Stimulated activated CD4-positive, alpha-beta T cell treated with anti-CD3 and anti-CD28 coated beads, TNF-alpha, amount 100 ng/mL, for 24 hours (primary cell): ENCODE results near the gene AKAP11.
A peak's percentile ranks its signal among the peaks of the same experiment; 100 is the strongest.
"Not testable (repeated sequence)": the region's sequence is repeated elsewhere in the genome, so short reads cannot be mapped to it uniquely, and the experiment has no call there.

ENCODE experiments used
- DNase-seq, 3 experiments: peaks; one replicate each; pipeline ENCODE4 v3.0.0-alpha.2; 2020; ENCODE audit warnings: low read depth in 3 of 3

Gene AKAP11

GRCh38 chr13:42272115-42272803 is at the start of gene AKAP11:
AKAP11 (plus strand) TSS chr13:42272152; CDS start chr13:42286349, 14,197 bp downstream.
- peak in 2 of 3 experiments; percentile 11 to 47 for DNase-seq

DNA sequence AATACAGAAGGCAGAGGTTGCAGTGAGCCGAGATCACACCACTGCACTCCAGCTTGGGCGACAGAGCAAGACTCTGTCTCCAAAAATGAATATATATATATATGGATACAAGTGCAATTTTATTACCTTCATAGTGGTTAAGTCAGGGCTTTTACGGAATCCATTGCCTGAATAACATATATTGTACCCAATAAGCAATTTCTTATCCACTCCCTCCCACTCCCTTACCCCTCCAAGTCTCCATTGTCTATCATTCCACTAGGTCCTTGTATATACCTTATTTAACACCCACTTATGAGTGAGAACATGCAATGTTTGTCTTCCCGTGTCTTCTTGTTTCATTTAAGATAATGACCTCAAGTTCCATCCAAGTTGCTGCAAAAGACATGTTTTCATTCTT is 48.3 kb upstream of the AKAP11 start:
- DNase-seq = no peak

DNA sequence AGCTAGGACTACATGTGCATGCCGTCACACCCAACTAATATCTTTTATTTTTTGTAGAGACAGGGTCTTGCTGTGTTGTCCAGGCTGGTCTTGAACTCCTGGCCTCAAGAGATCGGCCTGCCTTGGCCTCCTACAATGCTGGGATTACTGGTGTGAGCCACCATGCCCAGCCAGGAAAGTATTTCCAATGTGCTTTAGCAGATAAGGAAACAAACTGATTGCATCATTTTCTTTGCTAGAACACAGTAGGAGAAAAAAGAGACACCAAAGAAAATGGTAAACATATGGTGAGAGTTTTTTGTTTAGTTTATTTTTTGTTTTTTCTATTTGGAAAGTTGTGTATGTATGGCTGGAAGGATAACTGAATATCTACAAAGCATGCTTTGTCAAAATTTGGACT is 46.9 kb upstream of the AKAP11 start:
- DNase-seq = no peak

- not testable (repeated sequence) for DNase-seq
Measured at GRCh38 chr13:42226759-42227158, 45.2 kb upstream of the AKAP11 start.

DNA sequence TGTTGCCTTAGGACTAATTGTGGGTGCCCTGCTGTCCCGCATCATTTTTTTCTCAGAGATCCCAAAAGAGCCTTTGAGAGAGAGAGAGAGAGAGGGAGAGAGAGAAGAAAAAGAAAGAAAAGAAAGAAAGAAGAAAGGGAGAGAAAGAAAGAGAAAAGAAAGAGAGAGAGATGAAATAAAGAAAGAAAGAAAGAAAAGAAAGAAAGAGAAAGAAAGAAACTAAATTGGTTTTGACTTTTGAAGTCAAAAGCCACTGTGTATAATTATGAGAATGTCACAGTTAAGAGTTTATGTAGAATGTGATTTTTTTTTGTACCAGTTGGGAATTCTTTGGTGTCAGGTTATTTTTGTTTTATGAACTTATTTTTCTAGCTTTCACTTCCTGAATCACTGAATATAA is 43.4 kb upstream of the AKAP11 start:
- DNase-seq = no peak

DNA sequence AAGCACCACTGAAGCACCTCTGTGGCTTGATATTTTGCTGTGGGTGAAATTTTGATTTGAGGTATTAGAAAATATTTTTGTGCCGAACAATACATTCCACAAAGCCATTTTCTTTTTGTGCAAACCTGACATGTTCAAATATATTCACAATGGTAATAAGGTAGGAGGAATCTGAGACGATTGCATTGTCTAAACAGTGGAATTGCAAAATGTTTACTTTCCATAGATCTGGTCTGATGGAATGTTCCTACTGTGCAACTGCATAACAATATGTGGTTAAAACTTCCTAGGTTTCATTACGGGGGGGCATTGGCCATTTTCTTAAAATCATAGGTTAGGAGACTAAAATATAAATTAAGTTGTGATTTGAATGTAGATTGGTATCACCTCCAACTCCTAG is 42.7 kb upstream of the AKAP11 start:
- DNase-seq = no peak

DNA sequence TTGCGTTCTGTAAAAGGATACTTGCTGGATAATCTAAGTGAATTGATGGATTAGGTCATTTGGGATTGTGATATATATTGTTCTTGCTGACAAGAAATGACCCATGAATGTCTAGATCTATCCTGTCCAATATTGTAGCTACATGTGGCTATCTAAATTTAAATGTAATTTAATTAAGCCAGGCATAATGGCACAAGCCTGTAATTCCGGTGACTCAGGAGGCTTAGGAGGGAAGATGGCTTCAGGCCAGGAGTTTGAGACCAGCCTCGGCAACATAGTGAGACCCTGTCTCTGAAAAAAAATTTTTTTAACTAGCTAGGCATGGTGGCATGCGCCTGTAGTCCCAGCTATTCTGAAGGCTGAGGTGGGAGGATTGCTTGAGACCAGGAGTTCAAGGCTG is 39.3 kb upstream of the AKAP11 start:
- no peak for DNase-seq

DNA sequence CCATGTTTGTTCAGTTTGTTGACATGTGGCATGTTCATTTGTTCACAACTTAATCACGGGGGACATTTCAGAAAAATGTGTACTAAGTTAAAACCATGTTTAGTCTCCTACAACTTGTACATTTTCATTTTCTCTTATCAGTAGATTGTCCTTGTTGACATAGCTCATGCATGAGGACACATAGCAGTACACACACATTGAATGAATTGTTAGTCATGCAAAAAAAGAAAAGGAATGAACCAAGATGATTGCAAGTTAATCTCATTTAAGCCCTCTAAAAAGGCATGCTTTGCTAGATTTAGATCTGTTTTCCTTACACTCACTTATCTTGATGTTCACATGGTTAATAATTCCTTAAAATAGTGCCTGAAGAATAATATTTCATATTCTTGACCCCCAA is 38.2 kb upstream of the AKAP11 start:
- DNase-seq = no peak

- no peak for DNase-seq
Measured at GRCh38 chr13:42239161-42239560, 32.8 kb upstream of the AKAP11 start.

DNA sequence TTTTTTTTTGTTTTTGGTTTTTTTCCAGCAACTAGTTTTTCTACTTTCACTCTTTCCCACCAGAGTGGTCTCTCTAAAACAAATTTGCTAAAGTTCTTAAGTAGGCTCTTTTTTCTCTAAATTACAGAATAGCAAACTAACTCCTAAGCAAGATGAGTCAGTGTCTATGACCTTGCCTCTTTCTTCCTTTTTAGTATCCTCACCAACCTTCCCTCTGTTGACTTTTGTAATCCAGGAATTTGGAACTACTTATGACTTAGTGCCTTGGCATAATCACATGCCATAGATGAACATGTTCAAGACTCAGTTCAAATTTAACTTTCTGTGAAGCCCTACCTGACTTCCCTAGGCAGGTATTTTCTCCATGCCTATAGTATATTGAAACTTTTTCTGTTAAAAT is 32.3 kb upstream of the AKAP11 start:
- DNase-seq = no peak

DNA sequence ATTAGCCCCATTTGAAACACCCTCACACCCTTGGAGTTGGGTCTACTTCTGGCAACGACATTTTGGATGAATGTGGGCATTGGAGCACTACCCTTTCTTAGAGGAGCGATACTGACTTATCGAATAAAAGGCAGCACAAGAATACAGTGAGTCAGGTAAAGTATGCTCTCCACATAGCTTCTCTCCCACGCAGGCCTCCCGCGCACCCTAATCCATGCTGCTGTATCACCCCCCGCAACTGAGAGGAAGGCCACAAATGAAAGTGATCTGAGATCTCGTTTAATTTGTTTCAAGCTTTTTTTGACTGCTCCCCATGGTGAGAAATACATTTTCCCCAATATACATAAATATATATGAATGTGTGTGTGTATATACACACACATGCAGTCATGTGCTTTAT is 25.4 kb upstream of the AKAP11 start:
- DNase-seq = no peak

DNA sequence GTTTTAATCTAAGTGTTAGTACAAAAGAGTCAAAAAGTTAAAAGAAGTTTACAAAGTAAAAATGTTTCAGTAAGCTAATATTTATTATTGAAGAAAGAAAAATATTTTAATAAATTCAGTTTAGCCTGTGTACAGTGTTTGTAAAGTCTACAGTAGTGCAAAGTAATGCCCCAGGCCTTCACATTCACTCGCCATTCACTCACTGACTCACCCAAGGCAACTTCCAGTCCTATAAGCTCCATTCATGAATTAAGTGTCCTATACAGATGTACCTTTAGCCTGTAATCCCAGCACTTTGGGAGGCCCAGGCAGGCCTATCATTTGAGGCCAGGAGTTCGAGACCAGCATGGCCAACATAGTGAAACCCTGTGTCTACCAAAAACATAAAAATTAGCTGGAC is 24.1 kb upstream of the AKAP11 start:
- no peak for DNase-seq

GRCh38 chr13:42255886-42256285 is 16.1 kb upstream of the AKAP11 start:
- DNase-seq = no peak

GRCh38 chr13:42258747-42259146 is 13.2 kb upstream of the AKAP11 start:
- no peak for DNase-seq

GRCh38 chr13:42259515-42259914 is 12.4 kb upstream of the AKAP11 start:
- DNase-seq = no peak

DNA sequence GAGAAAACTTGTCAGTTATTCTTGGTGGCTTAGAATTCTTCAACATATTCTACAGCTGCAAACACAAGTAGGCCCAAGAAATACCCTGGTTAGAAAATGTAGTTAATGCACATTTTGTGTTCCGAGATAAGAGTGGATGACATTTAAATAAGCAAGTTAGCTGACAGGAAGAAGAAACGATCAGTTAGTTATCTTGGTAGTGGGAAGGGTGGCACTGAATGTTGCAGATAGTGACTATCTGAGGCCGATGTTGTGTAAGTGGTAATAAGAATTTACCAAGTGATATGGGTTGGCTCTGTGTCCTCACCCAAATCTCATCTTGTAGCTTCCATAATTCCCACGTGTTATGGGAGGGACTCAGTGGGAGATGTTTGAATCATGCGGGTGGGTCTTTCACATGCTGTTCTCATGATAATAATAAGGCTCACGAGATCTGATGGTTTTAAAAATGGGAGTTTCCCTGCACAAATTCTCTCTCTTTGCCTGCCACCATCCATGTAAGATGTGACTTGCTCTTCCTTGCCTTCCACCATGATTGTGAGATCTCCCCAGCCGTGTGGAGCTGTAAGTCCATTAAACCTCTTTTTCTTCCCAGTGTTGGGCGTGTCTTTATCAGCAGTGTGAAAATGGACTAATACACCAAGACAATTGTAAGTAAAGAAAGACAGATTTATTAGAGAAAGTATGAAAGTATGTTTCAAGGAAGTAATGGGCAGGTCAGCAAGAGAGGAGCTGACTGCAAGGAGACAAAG is 10.9 kb upstream of the AKAP11 start:
- no peak for DNase-seq

DNA sequence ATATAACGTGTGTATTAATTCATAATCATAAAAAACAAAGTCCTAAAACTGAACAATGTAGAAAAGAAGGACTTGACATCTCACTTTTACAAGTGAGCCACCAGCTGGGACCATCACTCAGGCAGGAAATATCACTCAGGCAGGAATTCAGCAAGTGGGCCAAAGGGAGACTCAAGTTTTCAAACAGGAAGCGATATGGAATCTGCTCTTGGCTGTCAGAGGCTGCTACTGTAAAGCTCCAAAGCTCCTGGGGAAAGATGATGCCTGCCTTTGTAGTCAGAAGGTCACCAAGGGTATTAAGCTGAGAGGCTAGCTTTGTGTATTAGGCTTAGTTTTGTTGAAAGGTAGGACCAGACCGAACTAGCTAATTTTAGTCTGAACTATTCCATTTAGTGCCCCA is 5.5 kb upstream of the AKAP11 start:
- no peak for DNase-seq

DNA sequence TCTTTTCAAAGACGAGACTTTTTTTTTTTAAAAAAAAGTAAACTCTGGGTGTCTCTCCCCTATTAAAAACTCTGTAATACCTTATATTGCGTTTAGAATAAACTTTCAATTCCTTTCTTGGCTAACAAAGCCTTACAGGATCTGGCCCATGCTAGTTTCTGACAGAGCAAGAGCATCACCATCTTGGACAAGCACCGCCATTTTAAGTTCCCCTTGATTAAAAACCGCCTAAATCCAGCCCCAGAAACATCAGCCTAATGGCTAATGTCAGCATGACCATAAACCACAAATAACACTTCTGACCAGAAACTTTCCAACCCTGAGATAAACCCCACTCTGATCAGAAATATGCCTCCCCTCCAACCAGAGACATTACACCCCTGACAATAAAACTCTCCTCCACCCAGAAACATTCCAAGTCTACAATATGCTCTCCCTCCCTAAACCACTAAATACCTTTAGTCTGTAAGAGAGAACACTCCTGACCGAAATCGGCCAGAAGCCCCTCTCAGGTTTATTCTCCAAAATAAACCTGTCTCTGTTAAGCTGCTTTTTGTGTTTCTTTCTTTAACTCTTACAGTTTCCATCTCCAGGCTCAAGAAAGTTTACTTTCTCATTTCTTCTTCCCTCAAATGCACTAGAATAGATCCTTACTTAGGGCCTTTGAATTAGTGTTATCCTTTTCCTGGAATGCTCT is 1.6 kb upstream of the AKAP11 start:
- no peak for DNase-seq

GRCh38 chr13:42270857-42271215 is 1.1 kb upstream of the AKAP11 start:
- DNase-seq = no peak

- DNase-seq = peak; percentile 84 to 93 (median 86)
Measured at GRCh38 chr13:42271337-42272114, 426 bp upstream of the AKAP11 start.

GRCh38 chr13:42272804-42273175 is 838 bp downstream of the AKAP11 start:
- no peak for DNase-seq

DNA sequence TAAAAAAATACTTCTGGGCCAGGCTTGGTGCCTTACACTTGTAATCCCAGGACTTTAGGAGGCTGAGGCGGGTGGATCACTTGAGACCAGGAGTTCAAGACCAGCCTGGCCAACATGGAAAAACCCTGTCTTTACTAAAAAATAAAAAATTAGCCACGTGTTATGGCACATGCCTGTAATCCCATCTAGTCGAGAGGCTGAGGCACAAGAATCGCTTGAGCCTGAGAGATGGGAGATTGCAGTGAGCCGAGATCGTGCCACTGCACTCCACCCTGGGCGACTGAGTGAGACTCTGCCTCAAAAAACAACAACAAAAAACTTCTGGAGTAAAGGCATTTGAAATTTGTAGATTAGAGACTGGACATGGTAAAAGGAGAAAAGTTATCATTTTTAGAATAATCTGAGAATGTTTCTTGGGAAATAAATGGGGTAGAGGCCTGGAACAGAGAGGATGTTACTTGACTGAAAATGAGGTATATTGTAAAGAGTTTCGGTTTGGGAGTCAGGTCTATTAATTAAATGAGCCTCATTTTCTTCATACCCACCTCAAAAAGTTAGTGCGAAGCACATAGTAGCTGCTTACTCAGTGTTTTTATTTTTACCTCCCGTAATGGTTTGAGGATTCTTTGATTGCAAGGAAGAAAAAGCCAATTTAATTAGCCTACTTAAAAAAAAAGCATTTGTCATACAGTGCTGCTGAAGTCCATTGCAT is 2.6 kb downstream of the AKAP11 start:
- no peak for DNase-seq
